Right atrium auricular region (tissue), 2 donors: ENCODE data around the gene C1orf167. TPM values are rescaled to one million over a fixed set of nuclear protein-coding genes. Genes with fewer than 3 reads are reported as not detected.

ENCODE experiments used
- DNase-seq: peaks from one replicate; pipeline ENCODE4 v3.0.0-alpha.2; 2019; ENCODE audit warnings: low spot score
- H3K27ac ChIP-seq, 2 donors: fragments of 200-600 bp; sonication (generic); 1 replicate in 1 of 2; 2 replicates in 1 of 2; pipeline ENCODE4 v1.5.1; 2016 to 2019
- H3K27me3 ChIP-seq, 2 donors: fragments of 200-600 bp; sonication (generic); one replicate each; pipeline versions ENCODE4 v1.5.1 to v1.6.0; 2017 to 2019
- H3K36me3 ChIP-seq: fragments of 200-600 bp; sonication (generic); one replicate; pipeline ENCODE4 v1.5.1; 2016
- H3K4me1 ChIP-seq, 2 donors: fragments of 200-600 bp; sonication (generic); one replicate each; pipeline versions ENCODE4 v1.5.1 to v1.6.0; 2017 to 2019
- H3K4me3 ChIP-seq, 2 donors: fragments of 200-600 bp; sonication (generic); 1 replicate in 1 of 2; 2 replicates in 1 of 2; pipeline ENCODE4 v1.5.1; 2017 to 2019; ENCODE audit warnings: mild to moderate bottlenecking in 1 of 2, moderate library complexity in 1 of 2
- H3K9me3 ChIP-seq, 2 donors: fragments of 200-600 bp; sonication (generic); one replicate each; pipeline ENCODE4 v1.5.1; 2019
- CTCF ChIP-seq, 2 donors: fragments of 200-600 bp; sonication (generic); IDR thresholded peaks; one replicate each; pipeline ENCODE4 v1.5.1; 2019; ENCODE audit warnings: antibody characterized with exemption in 2 of 2
- total RNA-seq, 2 donors: library from RNA; depleted of rRNA; stranded (reverse); fragments of >200 nt; gene quantifications; one replicate each; pipeline ENCODE4 v1.1.0, GENCODE V29; 2016

Gene C1orf167
- total RNA-seq = 1 to 10 TPM in 1 of 2 donors, under 1 TPM in 1; 0.85 to 1.7 TPM

DNA sequence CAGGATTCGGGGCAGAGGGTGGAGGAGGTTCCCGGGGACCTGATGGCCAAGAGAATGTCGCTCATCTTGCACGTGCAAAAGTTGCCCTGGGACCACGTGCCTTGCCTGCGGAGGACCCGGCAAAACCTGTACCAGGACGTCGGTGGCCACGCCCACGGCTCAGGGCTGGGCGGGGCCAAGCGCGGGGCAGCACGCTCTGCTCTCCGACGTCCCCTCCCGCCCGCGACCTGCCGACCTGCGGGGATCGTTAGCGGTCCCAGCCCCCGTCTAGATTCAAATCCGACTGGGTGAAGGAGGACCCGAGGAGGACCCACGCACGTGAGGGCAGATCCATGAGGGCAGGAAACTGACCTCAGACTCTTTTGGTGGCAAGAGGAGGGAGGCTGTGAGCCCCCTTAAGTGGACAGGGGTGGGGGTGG lies at the start of gene C1orf167:
C1orf167 (plus strand) TSS at position 206 of the 419 bp plus-strand sequence. CDS start 2,208 bp downstream, outside the sequence.
- Histone ChIP-seq H3K36me3 (no peaks in the 10 kb centered on the region), H3K4me1 (peaks cover 0 to 5% of the 10 kb centered on the region in 2 donors), H3K4me3 (no peak within 1 kb of the TSS), H3K9me3 (no peaks in the 10 kb centered on the region), H3K27ac (no peak within 1 kb of the TSS), H3K27me3 (no peaks in the 10 kb centered on the region)
- DNase-seq = no peak
- no peak for TF ChIP-seq CTCF (IDR thresholded peaks at IDR 0.05)

DNA sequence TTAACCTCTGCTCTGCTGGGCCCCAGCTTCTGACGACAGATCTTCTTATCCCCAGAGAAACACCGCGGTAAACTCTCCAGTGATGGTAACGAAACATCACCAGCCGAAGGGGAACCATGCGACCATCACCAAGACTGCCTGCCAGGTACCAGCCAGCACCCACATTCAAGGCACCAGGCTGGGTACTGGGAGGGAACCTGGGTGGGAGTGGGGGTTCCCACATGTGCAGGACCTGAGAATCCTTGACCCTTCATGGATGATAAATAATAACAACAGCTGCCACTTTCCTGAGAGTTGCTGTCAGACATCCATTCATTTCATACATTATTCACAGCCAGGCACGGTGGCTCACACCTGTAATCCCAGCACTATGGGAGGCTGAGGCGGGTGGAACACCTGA lies 49.7 kb upstream of the C1orf167 start:
- no peaks in the 10 kb centered on the region for H3K27me3 ChIP-seq
- no peak overlapping the region for H3K27ac ChIP-seq
- no peaks in the 10 kb centered on the region for H3K36me3 ChIP-seq
- no peaks in the 10 kb centered on the region for H3K9me3 ChIP-seq
- no peak overlapping the region for H3K4me3 ChIP-seq
- TF ChIP-seq CTCF (IDR thresholded peaks at IDR 0.05) = no peak
- no peak for DNase-seq
- H3K4me1 ChIP-seq = peaks cover 0 to 13% of the 10 kb centered on the region in 2 donors

- Histone ChIP-seq H3K4me3 (no peak overlapping the region), H3K36me3 (no peaks in the 10 kb centered on the region), H3K4me1 (peaks cover 0 to 5% of the 10 kb centered on the region in 2 donors), H3K27me3 (no peaks in the 10 kb centered on the region), H3K27ac (no peak overlapping the region), H3K9me3 (no peaks in the 10 kb centered on the region)
- no peak for TF ChIP-seq CTCF (IDR thresholded peaks at IDR 0.05)
- no peak for DNase-seq
Measured at GRCh38 chr1:11713095-11713494, 48.9 kb upstream of the C1orf167 start.

DNA sequence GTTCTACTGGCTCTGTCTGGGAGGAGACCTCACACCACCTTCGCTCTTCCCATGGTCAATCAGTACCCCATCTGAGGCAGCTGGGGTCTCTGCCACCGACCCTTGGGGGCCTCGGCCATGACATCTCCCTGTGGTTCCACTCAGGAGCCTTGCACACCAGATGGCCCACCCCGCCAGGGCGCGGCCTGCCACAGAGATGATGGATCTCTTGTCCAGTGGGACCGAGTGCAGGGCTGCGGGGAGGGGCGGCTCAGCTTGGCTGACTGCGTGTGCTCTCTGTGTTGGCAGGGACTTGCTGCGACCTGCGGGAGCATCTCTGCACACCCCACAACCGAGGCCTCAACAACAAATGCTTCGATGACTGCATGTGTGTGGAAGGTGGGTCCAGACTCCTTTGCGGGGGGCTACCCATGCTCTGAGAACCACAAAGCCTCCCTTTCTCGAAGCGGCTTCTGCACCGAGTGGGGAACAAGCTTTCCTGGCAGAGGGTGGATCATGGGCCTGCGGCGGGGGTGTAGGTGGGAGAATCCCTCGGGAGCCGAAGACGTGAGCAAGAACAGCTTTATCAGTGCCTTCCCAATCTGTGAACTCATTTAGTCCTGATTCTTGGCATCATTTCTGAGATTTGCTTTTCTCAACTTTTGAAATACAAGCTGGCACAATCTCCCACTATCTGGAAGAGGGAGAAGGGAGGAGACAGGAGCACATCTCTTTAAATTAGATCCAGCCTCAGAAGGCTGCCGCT lies 47.0 kb upstream of the C1orf167 start:
- peaks cover 0 to 9% of the 10 kb centered on the region in 2 donors for H3K4me1 ChIP-seq
- no peak overlapping the region for H3K27ac ChIP-seq
- no peaks in the 10 kb centered on the region for H3K36me3 ChIP-seq
- no peak overlapping the region for H3K4me3 ChIP-seq
- no peak for TF ChIP-seq CTCF (IDR thresholded peaks at IDR 0.05)
- H3K9me3 ChIP-seq = no peaks in the 10 kb centered on the region
- no peaks in the 10 kb centered on the region for H3K27me3 ChIP-seq
- DNase-seq = no peak

GRCh38 chr1:11719313-11720032 lies 42.5 kb upstream of the C1orf167 start:
- H3K36me3 ChIP-seq = no peaks in the 10 kb centered on the region
- DNase-seq = peak; percentile 89
- H3K27me3 ChIP-seq = no peaks in the 10 kb centered on the region
- TF ChIP-seq CTCF (IDR thresholded peaks at IDR 0.05) = peak; percentile 94 to 96
- H3K4me3 ChIP-seq = peak overlapping the region in 1 of 2 donors; percentile 38
- peak overlapping the region in 1 of 2 donors; percentile 1 for H3K27ac ChIP-seq
- H3K9me3 ChIP-seq = no peaks in the 10 kb centered on the region
- H3K4me1 ChIP-seq = peaks cover 0 to 9% of the 10 kb centered on the region in 2 donors
